IPS DF 4.7 (cell line): Measurements from ENCODE around the gene PPP1R13B.
"Not testable (repeated sequence)": the region's sequence is repeated elsewhere in the genome, so short reads cannot be mapped to it uniquely, and the experiment has no call there.

Experiments
- DNase-seq: peaks from one replicate; pipeline ENCODE4 v3.0.0-alpha.2; 2013; ENCODE audit warnings: low spot score; ENCODE audit errors: extremely low read depth

PPP1R13B gene, protein sequence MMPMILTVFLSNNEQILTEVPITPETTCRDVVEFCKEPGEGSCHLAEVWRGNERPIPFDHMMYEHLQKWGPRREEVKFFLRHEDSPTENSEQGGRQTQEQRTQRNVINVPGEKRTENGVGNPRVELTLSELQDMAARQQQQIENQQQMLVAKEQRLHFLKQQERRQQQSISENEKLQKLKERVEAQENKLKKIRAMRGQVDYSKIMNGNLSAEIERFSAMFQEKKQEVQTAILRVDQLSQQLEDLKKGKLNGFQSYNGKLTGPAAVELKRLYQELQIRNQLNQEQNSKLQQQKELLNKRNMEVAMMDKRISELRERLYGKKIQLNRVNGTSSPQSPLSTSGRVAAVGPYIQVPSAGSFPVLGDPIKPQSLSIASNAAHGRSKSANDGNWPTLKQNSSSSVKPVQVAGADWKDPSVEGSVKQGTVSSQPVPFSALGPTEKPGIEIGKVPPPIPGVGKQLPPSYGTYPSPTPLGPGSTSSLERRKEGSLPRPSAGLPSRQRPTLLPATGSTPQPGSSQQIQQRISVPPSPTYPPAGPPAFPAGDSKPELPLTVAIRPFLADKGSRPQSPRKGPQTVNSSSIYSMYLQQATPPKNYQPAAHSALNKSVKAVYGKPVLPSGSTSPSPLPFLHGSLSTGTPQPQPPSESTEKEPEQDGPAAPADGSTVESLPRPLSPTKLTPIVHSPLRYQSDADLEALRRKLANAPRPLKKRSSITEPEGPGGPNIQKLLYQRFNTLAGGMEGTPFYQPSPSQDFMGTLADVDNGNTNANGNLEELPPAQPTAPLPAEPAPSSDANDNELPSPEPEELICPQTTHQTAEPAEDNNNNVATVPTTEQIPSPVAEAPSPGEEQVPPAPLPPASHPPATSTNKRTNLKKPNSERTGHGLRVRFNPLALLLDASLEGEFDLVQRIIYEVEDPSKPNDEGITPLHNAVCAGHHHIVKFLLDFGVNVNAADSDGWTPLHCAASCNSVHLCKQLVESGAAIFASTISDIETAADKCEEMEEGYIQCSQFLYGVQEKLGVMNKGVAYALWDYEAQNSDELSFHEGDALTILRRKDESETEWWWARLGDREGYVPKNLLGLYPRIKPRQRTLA

DNA sequence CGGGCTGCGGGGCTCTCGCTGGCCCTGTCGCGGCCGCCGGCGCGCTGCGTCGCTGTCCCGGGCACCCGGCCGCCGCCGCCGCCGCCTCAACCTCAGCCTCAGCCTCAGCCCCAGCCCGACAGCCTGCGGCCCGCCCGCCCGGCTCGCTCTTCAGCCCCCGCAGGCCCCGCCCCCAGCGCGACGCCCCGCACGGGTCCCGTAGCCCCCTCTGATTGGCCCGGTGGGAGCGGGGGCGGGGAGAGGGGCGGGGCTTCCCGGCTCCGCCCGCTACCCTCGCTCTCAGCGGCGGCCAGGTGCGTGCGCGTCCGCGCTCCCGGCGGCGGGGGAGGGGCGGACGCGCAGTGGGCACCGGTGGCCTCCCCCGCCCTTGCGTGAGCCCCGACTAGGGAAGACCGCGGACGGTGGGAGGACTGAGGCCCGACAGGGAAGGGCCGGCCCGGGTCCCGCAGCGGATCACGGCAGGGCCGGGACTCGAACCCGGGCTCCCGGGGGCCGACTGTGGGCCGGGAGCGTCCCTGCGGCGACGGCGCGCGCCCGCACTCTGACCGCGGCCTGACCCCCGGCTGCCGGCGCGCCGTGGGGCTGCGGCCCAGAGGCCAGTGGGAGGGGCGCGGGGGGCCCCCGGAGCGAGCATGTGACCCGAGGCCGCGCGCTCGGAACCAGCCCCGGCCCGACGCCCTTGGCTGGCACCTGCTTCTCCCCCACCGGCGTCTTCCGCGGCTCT, at the start of gene PPP1R13B:
PPP1R13B (minus strand) TSS at position 125 of the 724 bp plus-strand sequence. CDS start 268 bp downstream, outside the sequence.
- no peak for DNase-seq

DNA sequence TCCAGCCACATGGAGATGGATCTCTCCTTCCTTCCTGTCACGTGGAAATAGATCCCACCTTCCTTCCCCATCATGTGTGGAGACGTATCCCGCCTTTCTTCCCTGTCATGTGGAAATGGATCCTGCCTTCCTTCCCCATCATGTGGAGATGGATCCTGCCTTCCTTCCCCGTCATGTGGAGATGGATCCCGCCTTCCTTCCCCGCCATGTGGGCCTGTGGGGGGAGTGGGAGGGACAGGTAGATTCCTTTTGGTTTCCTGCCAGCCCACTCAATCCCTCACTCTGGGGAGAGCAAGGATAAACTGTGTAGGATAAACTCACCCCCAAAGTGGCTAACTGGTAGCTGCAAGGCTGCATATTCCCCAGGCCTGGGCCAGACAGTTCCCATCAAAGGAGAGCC, 49.2 kb upstream of the PPP1R13B start:
- DNase-seq: no peak

DNA sequence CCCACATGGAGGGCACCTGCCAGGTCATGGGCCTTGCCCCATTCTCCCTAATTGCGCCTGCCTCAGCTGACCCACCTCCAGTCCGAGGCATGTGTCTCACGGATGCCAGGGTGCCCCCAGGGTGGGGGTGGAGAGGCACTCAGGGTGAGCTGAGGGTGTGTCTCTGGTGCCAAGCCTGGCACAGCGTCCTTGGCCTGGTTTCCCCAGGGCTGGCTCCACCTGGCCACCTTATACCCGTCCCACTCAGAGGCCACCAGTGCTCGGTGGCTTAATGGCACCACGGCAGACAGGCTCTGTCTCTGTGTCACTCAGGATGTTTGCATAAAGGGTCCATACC, 47.3 kb upstream of the PPP1R13B start:
- no peak for DNase-seq

DNA sequence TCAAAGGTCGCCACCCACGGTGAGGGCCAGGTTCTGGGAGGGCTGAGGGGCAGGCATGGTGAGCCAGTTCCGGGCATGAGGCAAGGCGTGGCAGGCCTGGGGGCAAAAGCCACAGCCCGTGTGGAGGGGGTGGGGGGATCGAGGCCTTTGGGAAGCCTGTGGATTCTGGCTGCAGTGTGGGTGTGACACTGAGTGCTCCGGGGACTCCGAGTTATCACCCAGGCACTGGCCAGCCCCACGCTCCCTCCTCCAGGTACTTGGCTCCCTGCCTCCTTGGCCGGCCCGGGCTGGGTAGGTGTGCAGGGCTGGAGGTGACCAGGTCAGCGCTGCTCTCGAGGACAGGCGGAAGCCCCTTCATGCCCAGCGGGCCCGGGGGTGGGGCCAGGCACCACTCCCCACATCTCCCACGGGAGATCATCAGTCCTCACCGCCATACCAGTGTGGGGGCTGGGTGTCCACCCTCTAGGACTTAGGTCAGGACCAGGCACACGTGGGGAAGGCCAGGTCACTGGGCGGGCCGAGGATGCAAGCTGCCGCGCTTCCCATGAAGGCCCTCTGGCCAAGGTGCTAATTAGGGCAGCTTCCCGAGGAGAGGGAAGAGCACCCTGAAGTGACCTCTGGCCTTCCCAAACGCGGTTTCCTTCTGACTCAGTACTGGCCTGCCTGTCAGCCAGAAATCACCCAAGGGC, 46.8 kb upstream of the PPP1R13B start:
- no peak for DNase-seq

DNA sequence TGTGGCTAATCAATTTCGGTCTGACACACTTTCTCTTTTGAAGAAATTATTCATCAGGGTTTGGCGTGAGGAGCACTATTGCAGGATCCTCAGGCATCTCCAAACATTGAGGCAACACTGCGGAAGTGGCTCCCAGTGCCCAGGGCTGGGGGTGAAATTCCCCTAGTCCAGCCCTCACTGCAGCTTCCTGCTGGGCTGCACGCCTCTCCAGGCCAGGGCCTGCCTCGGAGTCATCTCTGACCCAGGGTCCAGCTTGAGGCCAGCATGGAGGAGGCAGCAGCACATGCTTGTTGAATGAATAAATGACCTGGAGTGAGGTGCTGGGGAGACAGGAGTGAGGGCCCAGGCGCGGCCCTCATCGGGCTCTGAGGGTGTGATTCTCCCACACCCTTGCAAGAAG, 44.9 kb upstream of the PPP1R13B start:
- DNase-seq: no peak

DNA sequence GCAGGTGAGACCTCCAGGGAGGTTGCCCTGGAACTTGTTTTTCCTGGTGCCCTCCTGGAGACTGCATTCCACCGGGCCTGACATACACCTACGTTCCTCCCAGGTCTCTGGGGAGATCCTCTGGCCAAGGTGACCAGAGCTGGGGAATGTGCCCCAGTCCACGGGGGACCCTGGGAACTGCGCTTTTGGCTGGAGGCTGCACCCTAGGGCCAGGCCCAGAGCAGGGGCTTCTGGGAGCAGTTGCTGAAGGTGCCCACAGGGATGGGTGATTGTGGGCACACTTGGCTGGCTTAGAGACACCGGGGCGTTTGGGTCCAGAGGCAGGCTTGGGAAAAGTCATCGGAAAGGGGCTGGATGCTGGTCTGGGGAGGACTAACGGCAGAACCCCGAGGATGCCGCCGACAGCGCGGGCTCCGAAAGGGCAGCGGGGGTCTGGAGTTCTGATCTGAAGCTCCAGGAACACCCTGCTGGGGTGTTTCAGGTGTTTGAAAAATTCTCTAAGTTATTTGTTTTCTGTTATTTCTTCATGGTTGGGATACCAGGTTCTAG, 44.4 kb upstream of the PPP1R13B start:
- DNase-seq: no peak

DNA sequence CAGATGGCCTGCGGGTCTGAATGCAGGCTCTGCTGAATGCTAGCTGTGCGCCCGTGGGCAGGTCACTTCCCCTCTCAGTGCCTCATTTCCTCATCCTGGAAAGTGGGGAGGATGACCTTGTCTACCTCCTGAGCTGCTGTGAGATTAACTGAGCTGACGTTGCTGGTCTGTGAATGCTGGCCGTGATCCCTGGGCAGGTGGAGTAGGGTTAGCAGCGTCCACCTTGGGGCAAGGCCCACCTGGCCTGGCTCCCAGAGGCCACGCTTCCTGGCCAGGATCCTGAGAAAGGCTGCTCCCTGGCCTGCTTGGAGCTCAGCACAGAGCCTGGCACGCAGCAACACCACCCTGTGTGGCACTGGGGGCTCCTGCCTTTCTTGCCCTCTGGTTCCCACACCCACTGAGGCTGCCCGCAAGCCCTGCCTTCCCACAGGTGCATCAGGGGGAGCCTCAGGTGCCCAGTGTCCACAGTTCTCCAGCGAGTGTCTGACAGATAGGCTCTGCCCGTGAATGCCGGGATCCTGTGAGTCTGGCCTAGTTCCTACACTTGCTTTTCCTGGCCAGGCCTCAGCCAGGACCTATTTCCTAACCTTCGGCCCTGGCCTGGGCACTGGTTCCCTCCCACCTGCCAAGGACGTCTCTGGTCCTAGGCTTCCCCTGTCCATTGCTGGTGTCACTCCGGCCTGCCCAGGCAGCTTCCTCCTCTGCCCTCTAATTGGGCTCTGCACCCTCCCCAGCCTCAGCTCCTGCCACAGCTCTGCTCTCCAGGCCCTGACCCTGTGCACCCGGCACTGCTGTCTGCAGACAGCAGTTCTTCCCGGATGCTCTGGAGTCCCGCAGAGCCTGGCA, 43.7 kb upstream of the PPP1R13B start:
- DNase-seq: no peak

DNA sequence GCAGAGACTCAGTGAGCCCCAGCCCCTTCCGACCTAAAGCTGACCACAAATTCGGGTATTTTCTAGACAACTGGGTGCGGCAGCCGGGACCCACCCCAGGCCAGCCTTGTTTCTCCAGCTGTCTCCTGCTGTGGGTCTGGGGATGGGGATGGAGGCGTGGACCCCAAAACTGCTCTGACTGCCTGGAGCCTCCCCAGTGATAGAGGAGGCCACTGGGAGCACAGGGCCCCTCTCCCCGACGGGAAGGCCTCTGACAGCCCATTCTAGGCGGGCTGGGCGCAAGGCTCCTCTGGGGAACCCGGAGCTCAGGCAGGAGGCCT, 42.6 kb upstream of the PPP1R13B start:
- DNase-seq: no peak

DNA sequence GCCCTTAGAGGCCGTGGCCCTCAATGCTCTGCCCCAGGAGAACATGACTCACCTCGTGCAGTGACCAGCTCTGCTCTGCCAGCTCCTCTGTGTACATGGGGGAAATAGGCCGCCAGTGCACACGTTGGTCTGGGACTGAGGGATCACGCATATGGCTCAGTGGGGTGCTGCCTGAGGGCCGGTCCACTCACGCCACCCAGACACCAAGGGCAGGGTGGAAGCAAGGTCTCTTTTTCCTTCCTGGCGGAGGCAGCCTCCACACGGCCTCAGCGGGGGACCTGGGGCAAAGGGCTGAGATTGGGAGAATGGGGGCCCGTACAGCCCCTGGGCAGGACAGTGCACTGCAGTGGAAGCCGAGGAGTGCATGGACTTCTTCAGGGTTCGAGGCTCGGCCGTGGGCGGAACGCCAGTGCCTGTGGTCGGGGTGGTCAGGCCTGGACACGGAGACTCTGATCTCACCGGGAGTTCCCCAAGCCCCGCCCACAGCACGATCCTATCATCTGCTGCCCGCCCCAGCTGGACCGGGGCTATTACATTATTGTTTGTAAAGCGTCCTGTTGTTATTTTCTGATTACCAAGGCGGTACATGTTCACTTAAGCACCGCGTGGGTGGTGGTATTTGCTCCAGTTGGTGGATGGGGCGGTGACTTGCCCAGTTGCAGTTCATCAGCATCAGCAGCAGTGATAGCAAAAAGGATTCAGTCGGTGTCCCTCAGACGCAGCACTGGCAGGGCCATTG, 42.1 kb upstream of the PPP1R13B start:
- no peak for DNase-seq

DNA sequence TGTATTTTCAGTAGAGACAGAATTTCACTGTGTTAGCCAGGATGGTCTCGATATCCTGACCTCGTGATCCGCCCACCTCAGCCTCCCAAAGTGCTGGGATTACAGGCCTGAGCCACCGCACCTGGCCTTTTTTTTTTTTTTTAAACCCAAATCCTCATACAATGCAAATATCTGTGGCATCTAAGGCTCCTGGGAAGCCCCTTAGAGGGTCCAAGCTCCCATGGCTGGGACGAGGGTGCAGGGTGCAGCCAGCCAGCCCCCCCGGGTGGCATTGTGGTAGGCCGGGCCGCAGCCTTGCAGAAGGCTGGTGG, 41.6 kb upstream of the PPP1R13B start:
- DNase-seq: not testable (repeated sequence)

DNA sequence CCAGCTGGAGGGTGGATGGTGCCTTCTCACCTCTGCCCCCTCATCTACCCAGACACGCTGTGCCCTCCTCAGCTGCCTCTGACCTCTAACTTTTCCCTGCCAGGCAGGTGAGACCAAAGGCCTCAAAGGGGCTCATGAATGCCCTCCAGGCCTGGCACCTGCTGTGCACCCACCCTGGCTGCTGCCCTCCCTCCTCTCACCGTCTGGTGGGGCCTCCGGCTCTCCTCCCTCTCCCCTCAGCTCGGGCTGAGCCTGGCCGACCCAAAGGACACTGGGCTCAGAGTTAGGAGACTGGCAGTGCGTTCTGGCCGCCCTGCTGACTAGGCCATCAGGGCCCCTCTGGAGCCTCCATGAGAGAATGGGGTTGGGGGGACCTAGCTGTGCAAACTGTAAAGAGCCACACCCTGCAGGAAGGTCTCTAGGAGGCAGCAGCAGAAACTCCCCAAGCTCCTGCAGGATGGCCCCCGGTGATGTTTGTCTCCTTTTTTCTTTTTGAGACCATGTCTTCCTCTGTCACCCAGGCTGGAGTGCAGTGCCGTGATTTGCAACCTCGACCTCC, 40.3 kb upstream of the PPP1R13B start:
- no peak for DNase-seq

DNA sequence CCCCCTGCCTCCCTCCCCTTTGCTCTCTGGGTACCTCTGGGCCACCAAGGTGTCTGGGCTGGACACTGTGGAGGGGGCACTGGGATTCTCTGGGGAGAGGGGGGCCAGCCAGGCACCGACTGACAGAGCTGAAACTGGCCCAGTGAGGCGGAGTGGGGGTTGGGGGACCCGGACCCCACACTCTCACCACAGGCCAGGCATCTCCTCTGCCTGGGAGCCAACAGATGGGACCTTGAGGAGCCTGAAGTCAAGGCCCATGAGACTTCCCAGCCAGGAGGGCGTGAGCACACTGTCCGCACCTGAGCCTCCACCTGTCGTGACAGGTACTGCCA, 39.8 kb upstream of the PPP1R13B start:
- DNase-seq: no peak

DNA sequence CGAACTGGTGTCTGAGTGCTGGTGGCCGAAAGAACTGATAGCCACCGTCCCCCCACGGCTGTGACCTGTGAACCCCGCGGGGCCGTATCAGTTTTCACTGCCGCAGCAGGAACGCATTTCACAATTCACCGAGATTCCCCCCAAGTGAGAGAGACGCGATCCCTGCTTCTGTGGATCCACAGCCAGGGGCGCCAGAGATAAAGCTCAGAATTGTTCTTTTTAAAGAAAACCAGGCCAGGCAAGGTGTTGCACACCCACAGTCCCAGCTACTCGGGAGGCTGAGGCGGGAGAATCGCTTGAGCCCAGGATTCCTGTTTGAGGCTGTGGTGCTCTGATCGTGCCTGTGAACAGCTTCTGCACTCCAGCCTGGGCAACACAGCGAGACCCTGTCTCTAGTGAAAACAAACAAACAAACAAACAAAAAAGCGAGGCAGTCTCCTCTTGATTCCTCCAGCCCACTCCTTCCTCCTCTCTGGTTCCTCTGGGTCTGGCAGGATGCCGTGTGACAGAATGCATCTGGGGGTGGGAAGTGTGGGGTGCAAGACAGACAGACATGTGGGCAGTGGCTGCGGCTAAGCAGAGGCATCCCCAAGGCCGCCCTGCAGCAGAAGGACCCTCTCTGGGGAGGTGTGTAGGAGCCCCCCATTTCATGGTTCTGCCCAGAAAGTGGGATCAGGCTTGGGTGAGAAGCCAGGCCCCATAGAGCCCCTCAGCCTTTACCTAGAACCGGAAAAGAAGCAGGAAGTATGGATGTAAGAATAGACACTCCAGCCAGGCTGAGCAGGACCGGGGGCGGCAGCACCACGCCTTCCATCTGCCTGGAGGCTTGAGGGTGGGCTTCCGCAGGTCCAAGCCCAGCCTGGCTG, 39.2 kb upstream of the PPP1R13B start:
- no peak for DNase-seq

DNA sequence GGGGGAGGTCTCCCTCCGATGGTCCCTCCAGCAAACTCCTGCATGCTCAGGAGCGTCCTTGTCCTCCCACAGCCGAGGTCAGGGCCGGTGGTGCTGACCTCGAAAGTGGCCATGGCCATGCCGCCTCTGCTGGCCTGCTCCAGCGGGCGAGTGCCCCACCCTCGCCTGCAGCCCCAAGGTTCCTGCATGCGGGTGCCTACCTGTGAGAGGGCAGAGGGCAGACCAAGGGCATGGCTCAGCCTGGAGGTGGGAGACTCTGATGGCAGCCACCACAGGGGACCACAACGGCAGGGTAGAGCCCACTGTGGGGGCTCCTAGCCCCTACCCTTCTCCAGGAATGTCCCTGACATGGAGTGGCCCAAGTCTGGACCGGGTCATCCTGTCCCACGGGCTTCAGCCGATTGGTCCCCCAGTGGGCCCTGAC, 38.1 kb upstream of the PPP1R13B start:
- DNase-seq: no peak

DNA sequence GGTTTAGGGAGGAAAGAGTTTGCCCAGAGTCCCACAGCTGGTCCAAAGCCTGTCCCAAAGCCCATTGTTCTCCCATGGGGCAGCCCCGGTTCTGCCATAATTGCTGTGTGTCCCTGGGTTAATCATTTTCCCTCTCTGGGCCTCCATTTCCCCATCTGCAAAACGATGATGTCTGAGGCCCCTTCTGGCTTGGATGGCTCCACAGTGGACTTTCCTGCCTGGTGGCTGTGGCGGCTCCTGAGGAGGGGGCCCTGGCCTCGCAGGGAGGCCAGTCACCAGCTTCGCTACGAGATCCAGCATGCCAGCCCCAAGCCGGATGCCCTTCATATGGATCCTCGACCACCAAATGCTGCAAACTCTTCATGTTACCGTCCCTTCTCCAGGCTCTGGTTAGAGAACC, 37.5 kb upstream of the PPP1R13B start:
- no peak for DNase-seq

DNA sequence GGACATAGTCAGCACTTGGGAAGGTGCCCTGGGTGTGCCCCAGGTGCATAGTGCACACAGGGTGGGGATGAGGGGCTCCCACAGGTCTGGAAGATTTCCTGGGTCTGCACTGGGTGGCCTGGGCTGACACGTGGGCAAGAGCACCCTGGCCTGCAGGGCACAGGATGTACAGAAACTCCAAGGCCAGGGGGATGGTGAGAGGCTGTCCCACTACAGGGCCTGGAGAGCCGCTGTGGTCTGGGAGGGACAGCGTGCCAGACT, 35.8 kb upstream of the PPP1R13B start:
- DNase-seq: no peak

DNA sequence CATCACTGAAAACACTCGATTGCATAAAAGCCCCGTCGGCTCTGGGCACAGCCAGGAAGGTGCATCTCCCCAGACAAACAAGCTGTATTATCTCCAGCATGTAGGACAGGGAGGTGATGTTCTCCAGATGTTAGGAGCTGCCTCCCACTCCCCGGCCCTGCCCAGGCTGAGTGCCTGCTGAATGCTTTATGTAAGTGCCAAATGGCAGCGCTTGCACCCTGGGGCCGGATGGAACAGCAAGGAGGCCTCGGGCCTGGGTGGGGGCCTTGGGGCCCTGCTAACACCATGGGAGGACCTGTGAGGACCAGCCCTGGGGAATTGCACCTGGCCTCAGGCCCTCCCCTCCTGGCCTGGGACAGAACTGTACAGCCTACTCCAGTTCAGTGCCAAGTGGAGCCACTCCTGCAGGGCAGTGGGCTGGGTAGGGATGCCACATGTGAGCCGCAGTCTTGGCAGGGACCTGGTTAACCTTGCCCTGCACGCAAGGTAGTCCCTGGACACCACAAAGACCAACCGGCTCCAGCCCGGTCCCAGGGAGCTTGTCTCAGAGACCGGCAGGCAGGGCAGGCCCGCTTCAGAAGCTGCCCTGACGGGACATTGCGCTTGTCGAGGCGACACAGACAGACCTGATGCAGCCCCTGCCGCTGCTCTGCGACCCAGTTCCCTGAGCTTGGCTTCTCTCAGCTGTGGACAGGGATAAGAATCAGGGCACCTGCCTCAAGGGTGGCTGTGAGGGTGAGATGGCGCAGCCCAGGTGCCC, 35.3 kb upstream of the PPP1R13B start:
- DNase-seq: no peak
